Hematopoietic multipotent progenitor cell treated with erythropoietin and hydrocortisone succinate and interleukin-3 and kit ligand, for 4 days (in vitro differentiated cells): Measurements from ENCODE around the gene ANKMY2.
"Not testable (repeated sequence)": the region's sequence is repeated elsewhere in the genome, so short reads cannot be mapped to it uniquely, and the experiment has no call there.

Experiments used
- DNase-seq: peaks from one replicate; pipeline ENCODE4 v3.0.0-alpha.2; 2015

The ANKMY2 gene

DNA sequence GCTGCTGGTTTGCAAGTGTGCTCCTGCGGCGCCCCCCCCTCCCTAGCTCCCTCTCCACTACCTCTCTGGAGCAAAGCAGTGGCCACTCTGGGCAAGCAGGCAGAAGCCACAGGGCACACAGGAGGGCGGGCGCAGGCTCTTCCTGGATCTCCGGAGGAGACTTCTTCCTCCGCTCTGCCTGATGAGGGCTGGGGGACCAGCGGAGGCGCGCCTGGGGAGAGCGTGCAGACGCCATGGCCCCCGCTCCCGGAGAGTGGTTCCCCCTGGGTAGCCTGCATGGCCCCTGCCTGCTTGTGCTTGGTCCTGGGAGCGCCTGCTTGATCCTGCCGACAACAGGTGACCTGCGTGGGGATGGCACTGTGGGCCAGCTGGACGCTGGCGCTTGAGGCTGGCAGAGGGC is 29.0 kb downstream of the ANKMY2 start:
- DNase-seq = no peak

DNA sequence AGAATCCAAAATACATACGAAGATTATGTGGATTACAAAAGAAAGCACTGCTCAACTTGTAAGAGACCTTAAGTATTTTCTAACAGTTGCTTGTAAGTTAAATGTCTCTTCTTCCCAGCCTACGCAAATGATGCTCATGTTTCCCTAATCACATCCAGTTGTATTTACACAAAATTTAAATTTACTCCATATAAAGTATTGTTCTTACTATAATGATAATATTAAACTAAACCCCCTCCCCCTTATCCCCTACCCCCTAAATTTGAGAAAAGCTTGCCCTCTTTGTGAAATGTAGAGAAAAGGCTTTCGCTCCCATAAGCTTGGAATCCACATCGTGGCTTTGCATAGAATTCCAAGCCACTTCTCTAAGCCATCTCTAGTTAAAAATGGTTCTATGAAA is 29.4 kb downstream of the ANKMY2 start:
- no peak for DNase-seq

DNA sequence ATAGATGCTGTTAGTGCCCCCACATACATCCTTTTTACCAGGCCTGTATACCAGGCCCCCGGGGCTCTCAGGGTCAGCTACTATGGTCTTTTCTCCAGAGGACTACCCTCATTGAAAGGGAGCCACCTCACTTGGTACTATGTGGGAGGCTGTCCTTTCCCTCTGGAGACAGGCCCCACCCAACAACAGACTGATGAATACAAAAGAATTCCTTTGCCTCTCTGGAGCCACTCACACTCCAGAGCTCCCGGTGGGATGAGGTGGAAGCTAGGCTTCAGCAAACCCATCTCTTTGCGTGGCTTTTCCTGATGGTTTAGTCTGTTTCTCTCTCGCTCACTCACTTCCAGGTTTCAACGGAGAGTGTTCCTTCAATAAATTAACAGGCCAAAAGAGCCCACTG is 30.3 kb downstream of the ANKMY2 start:
- no peak for DNase-seq

DNA sequence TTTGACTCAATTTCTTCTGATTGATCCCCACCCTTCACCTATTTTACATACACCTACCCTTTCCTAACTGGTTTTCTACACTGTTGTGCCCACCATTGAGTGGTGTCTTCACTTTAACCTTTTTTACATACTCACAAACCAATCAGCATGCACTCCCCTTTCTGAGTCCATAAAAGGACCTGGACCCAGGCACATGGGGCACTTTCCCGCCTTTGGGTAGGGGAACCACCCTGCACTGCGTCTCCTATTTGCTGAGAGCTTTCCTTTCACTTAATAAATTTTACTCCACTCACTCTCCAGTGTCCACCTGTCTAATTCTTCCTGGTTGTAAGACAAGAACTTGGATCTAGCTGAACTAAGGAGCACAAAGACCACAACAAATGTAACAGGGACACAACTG is 33.8 kb downstream of the ANKMY2 start:
- no peak for DNase-seq

DNA sequence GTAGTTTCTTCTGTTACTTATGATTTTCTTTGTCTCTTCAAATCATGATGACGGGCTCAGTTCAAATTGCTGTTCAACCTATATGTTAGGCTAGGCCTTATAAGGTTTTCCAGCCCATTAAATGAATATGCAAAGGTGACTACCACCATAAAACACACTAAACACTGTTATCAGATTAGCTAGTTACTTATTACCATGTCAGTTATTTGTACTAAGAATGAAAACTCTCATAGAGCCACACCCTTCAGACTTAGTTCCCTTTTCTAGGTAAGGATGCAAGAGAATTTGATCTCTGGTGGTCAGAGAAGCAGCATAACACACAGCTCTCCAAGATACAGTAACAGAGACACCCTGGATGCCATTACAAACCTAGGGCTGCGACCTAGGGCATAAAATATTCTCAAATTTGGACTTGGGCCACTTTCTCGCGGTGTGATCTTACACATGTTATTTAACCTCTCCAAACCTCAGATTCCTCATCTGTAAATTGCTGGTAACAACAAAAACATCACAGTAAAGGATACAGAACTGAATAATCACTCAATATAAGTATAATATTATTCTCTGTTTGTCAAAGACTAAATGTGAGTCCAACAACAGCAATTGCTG is 35.6 kb downstream of the ANKMY2 start:
- peak; percentile 74 for DNase-seq

DNA sequence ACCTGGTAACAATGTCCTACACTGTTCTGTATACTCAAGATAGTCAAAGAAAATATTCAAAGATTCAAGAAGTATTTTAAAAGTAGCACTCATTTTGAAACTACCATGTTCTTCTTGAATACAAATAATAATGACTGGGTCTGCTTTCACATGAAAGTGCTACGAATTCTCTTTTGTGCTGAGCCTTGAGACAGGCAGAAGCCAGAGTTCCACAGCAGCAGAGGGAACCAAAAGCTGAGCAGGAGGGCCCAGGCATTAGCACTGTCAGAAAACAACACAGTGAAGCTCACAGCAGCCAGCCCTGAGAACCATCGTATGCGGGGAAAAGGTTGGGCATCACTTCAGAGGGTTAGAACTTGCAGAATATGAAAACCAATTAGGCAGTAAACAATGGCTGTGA is 38.9 kb downstream of the ANKMY2 start:
- DNase-seq = no peak

DNA sequence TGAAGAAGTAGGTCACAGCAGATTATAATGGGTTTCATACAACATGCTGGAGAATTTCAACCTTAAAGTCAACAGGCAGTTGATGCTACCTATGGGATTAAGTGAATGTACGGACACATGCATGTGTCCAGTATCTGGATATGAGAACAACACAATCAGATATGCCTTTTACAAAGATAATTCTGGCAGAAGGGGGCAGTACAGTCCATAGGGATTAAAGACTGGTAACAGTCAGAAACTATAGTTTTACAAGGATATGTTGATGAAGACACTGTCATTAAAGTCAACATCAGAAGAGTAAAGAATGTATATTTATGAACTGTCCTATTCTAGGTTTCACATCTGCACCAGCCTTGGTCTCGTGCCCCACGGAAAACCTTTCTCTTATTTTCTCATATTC is 41.5 kb downstream of the ANKMY2 start:
- peak; percentile 20 for DNase-seq

DNA sequence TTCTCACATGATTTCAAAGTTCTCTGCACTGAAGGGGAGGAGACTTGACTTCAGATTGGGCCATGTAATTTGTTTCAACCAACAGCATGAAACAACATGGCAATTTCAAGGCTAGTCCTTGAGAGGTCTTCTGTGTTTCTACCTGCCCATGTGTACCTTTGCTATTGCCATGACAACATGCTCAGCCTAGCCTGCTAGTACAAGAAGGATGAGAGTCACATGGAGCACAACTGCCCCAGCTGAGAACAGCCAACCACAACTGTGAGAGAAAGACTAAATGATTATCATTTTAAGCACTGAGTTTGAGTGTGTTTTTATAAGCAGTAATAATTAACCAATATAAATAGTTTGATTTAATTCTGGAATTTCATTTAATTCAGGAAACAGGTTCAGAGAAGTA is 41.9 kb downstream of the ANKMY2 start:
- no peak for DNase-seq

DNA sequence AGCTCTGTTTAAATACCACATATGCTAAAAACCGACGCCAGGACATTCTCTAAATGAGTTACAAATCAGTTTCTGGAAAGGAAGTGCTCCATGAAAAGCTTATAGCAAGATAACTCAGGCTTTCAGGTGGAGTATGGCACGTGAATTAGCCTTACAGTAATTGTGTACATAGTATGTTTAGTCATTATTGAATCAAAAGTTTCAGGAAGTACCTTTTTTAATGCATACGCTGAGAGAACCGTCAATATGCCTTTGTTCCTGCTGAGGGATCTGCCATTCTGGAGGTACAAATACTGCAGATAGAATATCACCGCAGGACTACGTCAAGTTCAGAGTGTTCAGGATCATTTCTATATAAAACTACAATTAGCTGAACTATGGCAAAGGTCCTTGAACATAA is 45.7 kb downstream of the ANKMY2 start:
- no peak for DNase-seq

DNA sequence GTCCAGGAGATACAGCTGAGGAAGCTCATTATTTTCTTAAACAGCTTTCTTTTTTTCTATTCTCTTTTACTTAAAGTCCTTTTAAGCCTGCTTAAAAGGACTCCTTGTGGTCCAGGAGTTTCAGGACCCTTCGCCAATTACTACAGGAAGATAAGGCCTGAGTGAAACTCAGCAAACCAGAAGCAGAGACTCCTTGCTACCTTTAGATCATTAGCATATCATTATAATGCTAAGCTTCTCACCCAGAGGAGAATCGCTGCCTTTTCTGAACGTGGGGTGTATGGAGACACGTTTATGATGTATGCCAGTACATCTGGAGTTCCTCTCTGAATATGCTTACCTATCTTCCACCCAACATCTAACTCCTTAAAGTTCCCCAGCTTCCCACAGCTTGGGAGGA is 47.5 kb downstream of the ANKMY2 start:
- DNase-seq = no peak

DNA sequence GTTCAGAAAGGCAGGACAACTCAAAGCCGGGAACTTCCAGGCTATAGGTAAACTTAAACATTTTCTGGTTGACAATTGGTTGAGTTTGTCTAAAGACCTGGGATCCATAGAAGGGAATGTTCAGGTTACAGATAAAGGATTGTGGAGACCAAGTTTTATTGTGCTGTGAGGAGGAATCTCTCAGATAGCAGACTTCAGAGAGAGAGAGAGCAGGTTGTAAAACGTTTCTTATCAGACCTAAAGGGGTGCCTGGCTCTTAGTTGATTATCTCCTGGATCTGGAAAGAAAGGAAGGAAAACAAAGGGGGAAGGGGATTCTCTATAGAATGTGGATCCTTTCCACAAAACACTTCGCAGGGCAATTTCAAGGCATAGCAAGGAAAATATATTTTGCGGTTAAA is 50.0 kb downstream of the ANKMY2 start:
- DNase-seq = not testable (repeated sequence)

DNA sequence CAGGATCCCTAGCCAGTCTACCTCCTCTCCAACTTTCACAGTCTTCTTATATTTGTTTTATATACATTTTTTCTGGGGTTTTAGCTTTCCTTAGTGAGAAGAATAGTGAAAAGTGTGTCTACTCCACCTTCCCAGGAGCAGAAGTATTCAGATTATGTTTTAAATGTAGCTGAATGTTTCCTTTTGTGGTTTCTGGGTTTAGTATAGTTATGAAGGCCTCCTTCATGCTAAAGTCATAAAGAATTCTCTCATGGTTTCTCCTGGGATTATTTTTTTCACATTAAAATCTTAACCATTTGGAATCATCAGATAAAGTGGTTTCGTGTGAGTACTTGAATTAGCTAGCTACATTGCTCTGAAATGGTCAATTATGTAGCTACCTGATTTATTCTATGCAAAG is 50.9 kb downstream of the ANKMY2 start:
- DNase-seq = no peak

DNA sequence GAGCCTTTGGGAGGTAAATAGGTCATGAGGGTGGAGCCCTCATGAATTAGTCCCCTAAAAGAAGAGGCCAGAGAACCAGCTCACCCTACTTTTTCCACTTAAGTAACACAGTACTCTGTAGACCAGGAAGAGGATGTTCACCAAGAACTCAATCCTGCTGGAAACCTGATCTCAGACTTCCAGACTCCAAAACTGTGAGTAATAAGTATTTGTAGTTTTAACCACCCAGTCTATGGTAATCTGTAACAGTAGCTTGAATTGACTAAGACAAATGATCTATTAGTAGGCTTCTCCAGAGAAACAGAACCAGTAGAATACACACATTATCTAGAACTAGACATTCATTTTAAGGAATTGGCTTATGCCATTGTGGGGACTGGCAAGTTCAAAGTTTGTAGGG is 51.5 kb downstream of the ANKMY2 start:
- no peak for DNase-seq

DNA sequence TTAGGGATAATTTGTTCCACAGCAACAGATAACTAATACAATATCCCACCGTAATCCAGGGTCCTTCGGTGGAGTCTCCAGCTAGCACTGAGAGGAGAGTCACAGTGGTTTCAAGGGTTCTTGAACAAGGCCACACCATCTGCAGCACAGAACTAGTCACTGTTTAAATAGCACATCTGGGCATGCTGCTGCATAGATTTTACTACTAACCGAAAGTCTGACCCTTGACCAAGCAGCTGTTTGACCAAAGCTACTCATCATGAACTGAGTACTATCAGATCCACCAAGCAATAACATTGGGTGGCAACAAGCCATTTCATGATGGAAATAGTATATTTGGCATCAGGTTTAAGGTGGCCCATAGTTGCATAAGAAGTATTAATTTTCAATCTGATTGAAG is 53.2 kb downstream of the ANKMY2 start:
- DNase-seq = no peak

DNA sequence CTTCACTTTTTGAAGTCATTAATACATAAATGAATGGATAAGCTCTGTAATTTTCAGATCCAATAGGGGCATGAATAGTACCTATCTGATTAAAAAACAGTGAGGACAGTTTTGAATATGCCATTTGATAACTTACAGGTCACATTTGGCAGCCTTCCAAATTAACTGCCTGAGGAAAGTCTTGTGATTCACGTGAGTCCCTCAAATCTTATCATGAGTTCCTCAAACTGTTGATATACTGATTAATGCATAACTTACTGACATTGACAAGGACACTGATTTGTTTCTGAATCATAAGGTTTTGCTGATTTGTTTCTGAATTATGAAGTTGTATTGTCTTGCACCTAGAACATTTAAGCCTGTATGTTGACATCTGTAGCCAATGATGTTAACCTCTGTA is 55.1 kb downstream of the ANKMY2 start:
- DNase-seq = peak; percentile 53

DNA sequence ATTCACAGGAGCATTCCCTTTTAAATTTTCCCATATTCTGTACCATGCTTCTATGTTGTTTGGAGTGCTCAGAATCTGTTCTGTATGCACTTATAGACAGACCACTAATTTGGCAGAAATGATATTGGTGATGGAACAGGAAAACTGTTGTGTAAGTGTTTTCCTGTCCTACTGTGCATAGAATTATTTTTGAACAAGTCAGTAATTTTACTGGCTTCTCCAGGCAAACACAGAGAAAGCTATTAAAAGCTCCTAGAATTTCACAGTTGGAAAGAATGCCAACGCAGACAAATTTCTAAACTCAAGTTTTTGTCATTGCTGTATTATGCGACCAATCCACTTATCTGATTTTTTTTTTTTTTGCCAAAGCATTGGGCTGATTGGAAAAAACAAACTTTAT is 55.7 kb downstream of the ANKMY2 start:
- no peak for DNase-seq

DNA sequence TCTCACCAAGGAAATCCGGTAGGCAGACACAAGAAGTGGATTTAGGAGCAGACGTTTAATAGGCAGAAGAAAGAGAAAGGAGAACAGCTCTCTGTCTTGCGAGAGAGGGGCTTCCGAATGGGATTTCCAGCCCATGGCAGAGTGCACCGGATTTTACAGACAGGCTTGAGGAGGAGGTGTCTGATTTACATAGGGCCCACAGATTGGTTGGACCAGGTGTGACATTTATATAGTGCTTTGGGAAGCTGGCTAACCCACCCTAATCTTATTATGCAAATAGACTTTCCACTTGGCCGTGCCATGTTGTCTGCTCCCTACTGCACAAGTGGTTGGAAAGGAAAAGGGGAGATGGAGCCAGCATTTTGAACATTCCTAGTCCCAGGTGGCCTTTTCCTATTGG is 57.8 kb downstream of the ANKMY2 start:
- DNase-seq = no peak

DNA sequence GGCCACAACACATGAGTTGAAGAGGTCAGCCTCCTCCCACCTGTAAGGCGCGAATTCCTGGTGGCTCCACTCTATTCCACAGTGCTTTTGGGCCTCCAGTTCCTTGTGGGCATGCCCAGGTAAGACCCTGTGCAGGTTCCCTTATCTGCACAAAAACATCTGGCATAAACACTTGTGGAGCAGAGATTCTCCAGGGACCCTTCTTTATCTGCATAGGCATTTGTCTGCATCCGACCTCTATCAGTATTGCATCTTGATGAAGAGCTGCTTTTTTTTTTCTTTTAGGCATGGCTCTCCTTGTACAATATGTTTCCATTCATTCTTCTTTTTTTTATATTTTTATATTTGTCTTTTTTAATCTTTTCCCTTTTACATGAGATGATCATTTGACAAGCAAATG is 58.4 kb downstream of the ANKMY2 start:
- no peak for DNase-seq

DNA sequence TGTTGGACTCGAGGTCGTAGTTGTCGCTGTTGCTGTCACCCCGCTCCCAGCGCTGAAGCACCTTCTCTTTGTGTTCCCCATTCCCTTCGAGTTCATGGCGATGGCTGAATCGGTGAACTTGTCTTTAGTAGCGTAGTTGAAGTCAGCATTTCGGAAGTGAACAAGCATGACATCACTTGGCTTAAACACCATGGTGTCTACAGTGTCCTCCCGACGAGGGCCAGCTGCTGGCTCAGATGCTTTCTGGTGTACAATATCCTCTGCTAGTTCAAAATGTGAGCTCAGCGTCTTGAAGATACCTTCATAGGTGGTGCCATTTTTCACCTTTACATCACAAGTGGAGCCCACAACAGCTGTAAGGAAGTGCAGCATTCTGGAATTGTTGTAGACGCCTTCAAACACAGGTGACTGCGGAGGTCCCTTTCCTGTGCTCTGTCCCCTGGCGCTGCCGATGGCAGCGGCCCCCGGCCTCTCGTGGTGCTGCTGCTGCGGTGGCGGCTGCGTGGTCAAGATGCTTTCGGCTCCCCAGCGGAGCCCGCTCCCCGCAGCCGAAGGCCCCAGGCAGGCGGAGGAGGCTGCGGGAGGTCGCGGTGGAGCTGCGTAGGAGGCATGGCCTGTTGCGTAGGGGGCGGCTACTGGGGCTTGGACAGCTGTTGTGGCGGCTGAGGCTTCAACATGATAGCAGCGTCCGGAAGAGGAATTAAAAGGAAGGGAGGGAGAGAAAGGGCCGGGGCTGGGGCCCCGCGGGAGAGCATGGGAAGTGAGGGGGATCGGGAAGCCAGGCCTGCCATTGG is 59.3 kb downstream of the ANKMY2 start:
- DNase-seq = peak; percentile 30

DNA sequence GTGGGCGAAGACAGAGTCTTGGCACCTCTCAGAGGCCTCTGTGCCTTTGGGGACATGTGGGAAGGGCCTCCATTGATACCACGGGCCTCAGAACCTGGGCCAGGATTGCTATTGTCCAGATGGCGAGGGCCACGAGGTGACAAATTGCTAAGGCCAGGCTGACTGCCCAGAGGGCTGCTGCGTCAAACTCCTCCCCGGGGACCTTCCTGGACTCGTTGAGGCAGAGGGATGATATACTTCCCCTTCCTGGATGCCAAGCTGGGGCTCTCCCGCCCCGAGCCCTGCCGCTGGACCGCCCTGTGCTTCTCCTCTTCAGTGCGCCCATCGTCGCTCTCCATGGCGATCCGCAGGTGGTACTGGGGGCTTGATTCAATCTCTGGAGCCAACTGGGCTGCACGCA is 60.0 kb downstream of the ANKMY2 start:
- no peak for DNase-seq

DNA sequence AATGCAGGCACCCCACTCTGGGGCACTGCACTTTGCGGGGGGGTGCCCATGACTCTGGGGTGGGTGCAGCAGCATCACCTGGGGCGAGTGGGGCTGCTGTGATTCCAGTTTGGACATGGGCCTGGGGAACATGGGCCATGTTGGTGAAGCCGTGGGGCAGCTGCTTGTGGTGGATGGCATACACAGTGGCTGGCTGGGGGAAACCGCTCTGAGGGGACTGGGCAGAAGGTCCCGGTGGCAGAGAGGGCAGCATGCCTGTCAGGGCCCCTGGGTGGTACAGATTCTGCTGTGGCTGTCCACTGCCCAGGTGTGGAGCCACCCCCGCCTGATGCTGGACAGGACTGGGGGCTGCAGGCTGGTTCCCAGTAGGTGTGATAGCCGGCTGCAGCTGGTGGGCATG is 61.7 kb downstream of the ANKMY2 start:
- DNase-seq = no peak

DNA sequence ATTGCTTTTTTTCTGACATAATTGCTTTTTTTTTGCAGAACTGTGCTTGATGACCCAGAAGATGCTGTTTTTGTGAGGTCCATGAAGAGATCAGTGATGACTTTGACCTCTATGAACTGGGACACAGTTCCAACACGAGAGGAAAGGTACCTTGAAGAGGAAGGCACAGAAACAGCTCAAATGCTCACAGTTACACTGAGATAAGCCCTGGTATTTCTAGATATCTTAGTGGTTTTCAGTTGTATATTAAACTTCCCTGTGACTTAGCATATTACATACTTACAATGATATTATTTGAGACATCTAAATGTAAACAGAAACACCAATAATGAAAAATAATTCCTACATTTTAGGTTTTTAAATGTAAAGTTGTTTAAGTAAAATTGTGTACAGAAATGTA is 64.3 kb downstream of the ANKMY2 start:
- DNase-seq = peak; percentile 58

DNA sequence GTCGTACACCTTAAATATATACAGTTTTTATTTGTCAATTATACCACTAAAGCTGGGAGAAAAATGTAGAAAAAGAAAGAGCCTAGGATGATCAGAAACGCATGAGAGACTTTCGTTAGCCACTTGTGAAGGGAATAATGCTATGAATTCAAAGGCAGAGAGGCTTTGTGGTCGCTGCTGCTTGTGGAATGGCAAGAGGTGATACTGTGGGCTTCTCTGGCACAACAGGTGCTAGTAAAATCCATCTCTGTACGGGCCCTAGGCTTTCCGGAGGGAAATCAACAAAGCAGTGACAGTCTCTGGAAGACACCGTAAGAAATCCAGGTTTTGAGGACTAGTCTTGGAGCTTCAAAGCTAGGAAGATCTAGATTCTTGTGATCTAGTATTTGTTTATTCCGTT is 66.3 kb downstream of the ANKMY2 start:
- no peak for DNase-seq

DNA sequence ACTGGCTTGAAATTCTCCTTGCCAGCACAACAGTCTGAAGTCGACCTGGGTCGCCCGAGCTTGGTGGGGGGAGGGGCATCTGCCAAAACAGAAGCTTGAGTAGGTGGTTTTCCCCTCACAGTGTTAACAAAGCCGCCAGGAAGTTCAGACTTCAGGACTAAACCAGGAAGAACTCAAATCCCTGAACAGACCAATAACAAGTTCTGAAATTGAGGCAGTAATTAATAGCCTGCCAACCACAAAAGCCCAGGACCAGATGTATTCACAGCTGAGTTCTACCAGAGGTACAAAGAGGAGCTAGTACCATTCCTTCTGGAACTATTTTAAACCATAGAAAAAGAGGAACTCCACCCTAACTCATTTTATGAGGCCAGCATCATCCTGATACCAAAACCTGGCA is 73.6 kb downstream of the ANKMY2 start:
- no peak for DNase-seq

DNA sequence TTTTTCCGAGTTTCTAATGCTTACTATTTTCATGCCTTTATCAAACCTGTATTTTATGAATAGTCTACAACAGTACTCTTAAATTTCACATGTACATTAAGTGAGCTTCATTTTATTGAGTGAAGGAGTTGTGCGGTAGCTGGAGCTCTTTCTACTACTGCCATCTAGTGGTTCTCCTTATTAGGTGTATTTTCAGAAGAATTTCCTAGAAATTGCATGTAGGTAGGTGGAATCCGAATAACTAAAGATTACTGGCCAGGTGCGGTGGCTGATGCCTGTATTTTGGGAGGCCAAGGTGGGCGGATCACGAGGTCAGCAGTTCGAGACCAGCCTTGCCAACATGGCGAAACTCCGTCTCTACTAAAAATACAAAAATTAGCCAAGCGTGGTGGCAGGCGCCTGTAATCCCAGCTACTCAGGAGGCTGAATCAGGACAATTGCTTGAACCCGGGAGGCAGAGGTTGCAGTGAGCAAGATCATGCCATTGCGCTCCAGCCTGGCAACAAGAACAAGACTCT is 80.6 kb downstream of the ANKMY2 start:
- peak; percentile 84 for DNase-seq
